GM23338 (cell line): ENCODE data around the gene CYP2C19. TPM values are rescaled to one million over a fixed set of nuclear protein-coding genes. Genes with fewer than 3 reads are reported as not detected.

Source experiments
- ATAC-seq: fragments of 200-7000 bp; cut with Tn5 transposase; 3 replicates; pipeline ENCODE4 v1.9.1; 2020
- DNase-seq: peaks from one replicate; pipeline ENCODE4 v3.0.0-alpha.2; 2015; ENCODE audit warnings: low spot score
- H2AFZ ChIP-seq: fragments of 200-600 bp; sonication (generic); 2 replicates; pipeline ENCODE4 v1.8.0; 2016; ENCODE audit warnings: antibody characterized with exemption, mild to moderate bottlenecking, moderate library complexity
- H3F3A ChIP-seq: fragments of 200-600 bp; sonication (generic); replicated peaks from 2 replicates; pipeline ENCODE4 v1.8.0; 2017; ENCODE audit warnings: antibody characterized with exemption, mixed run types, low read depth
- H3K27ac ChIP-seq: fragments of 200-600 bp; sonication (generic); 2 replicates; pipeline ENCODE4 v1.6.1; 2016; ENCODE audit warnings: low read depth
- H3K27me3 ChIP-seq: fragments of 200-600 bp; sonication (generic); 2 replicates; pipeline ENCODE4 v1.8.0; 2016; ENCODE audit warnings: mild to moderate bottlenecking, mixed run types, moderate library complexity; ENCODE audit not compliant: insufficient read depth
- H3K36me3 ChIP-seq: fragments of 200-600 bp; sonication (generic); 2 replicates; pipeline ENCODE4 v1.8.0; 2016; ENCODE audit warnings: mild to moderate bottlenecking; ENCODE audit not compliant: insufficient read depth
- H3K4me1 ChIP-seq: fragments of 200-600 bp; sonication (generic); 2 replicates; pipeline ENCODE4 v1.8.0; 2016; ENCODE audit warnings: mild to moderate bottlenecking, moderate library complexity; ENCODE audit not compliant: insufficient read depth
- H3K4me2 ChIP-seq: fragments of 200-600 bp; sonication (generic); 2 replicates; pipeline ENCODE4 v1.7.1; 2017; ENCODE audit warnings: mixed run types
- H3K4me3 ChIP-seq: fragments of 200-600 bp; sonication (generic); 2 replicates; pipeline ENCODE4 v1.6.1; 2016; ENCODE audit warnings: mixed run types
- H3K79me2 ChIP-seq: fragments of 200-600 bp; sonication (generic); replicated peaks from 2 replicates; pipeline ENCODE4 v1.8.0; 2017; ENCODE audit warnings: mild to moderate bottlenecking; ENCODE audit not compliant: insufficient read depth
- H3K9me2 ChIP-seq: fragments of 200-600 bp; sonication (generic); 2 replicates; pipeline ENCODE4 v1.8.0; 2017; ENCODE audit not compliant: insufficient read depth
- H4K20me1 ChIP-seq: fragments of 200-600 bp; sonication (generic); replicated peaks from 2 replicates; pipeline ENCODE4 v1.8.0; 2017; ENCODE audit warnings: mild to moderate bottlenecking; ENCODE audit not compliant: insufficient read depth
- H3K27ac Mint-ChIP-seq: 2 replicates; pipeline ENCODE4 v1.8.0; 2020; ENCODE audit warnings: inconsistent platforms, mild to moderate bottlenecking, moderate library complexity, mixed read lengths
- H3K27me3 Mint-ChIP-seq: 3 replicates; pipeline ENCODE4 v1.8.0; 2022; ENCODE audit warnings: low read depth, mild to moderate bottlenecking, moderate library complexity, mixed read lengths, inconsistent platforms; ENCODE audit not compliant: insufficient read depth, poor library complexity
- H3K36me3 Mint-ChIP-seq: 3 replicates; pipeline ENCODE4 v1.8.0; 2021; ENCODE audit warnings: low read depth, mild to moderate bottlenecking, inconsistent platforms, moderate library complexity, mixed read lengths
- H3K4me1 Mint-ChIP-seq: 3 replicates; pipeline ENCODE4 v1.8.0; 2020; ENCODE audit warnings: mild to moderate bottlenecking, inconsistent platforms, mixed read lengths
- H3K4me3 Mint-ChIP-seq: 3 replicates; pipeline ENCODE4 v1.8.0; 2021; ENCODE audit warnings: moderate library complexity, mild to moderate bottlenecking, inconsistent platforms, mixed read lengths
- H3K9me3 Mint-ChIP-seq: 3 replicates; pipeline ENCODE4 v1.8.0; 2020; ENCODE audit warnings: moderate library complexity, mild to moderate bottlenecking, inconsistent platforms, mixed read lengths
- CREB1 ChIP-seq: fragments of 250-450 bp; sonication (Bioruptor Pico); IDR thresholded peaks from 2 replicates; pipeline ENCODE4 v1.5.0; 2020; ENCODE audit warnings: low read depth, mild to moderate bottlenecking, moderate library complexity
- EZH2 ChIP-seq: fragments of 200-600 bp; sonication (generic); IDR thresholded peaks from one replicate; pipeline ENCODE4 v1.8.0; 2017; ENCODE audit warnings: antibody characterized with exemption, mild to moderate bottlenecking, low read depth; ENCODE audit not compliant: unreplicated experiment
- EZH2phosphoT487 ChIP-seq: fragments of 200-600 bp; sonication (generic); IDR thresholded peaks from one replicate; pipeline ENCODE4 v1.8.1; 2018; ENCODE audit warnings: antibody characterized with exemption; ENCODE audit not compliant: unreplicated experiment
- JUNB ChIP-seq: IDR thresholded peaks from one replicate; pipeline ENCODE4 v1.6.1; 2016; ENCODE audit warnings: antibody characterized with exemption; ENCODE audit not compliant: unreplicated experiment
- NANOG ChIP-seq: IDR thresholded peaks from 2 replicates; pipeline ENCODE4 v1.6.1; 2016; ENCODE audit warnings: antibody characterized with exemption, borderline replicate concordance
- POLR2AphosphoS5 ChIP-seq: IDR thresholded peaks from 2 replicates; pipeline ENCODE4 v1.6.1; 2016; ENCODE audit warnings: antibody characterized with exemption, low read depth
- STAT1 ChIP-seq: IDR thresholded peaks from one replicate; pipeline ENCODE4 v1.6.1; 2016; ENCODE audit warnings: antibody characterized with exemption; ENCODE audit not compliant: unreplicated experiment
- ZNF331 ChIP-seq: fragments of 250-450 bp; sonication (Bioruptor Pico); IDR thresholded peaks from 2 replicates; pipeline ENCODE4 v1.5.0; 2020; ENCODE audit warnings: low read depth, mild to moderate bottlenecking, moderate library complexity
- polyA plus RNA-seq: library from polyadenylated mRNA; unstranded; fragments of >200 nt; fragmentation: Nextera tagmentation; extraction: Ambion mirVana; gene quantifications from 2 replicates; pipeline ENCODE4 v1.2.1, GENCODE V29; 2016
- total RNA-seq: library from RNA; depleted of rRNA; stranded (reverse); fragments of >200 nt; shearing (Covaris generic); gene quantifications from 2 replicates; pipeline ENCODE4 v1.2.3, GENCODE V29; 2014
- TF ChIP-seq, protein P1 (sequence below): IDR thresholded peaks from one replicate; pipeline ENCODE4 v1.6.1; 2018; ENCODE audit warnings: antibody characterized with exemption; ENCODE audit not compliant: unreplicated experiment
- TF ChIP-seq, protein P2 (sequence below): fragments of 250-450 bp; sonication (Bioruptor Pico); IDR thresholded peaks from 2 replicates; pipeline ENCODE4 v1.5.0; 2020; ENCODE audit warnings: mild to moderate bottlenecking, moderate library complexity
- TF ChIP-seq, protein P3 (sequence below), 2 experiments: fragments of 200-600 bp in 1 of 2; sonication (generic) in 1 of 2; conservative IDR thresholded peaks; 2 replicates each; pipeline versions ENCODE4 v1.5.1 to v1.6.1; 2016 to 2017; ENCODE audit warnings: antibody characterized with exemption in 2 of 2, low read depth in 2 of 2, mild to moderate bottlenecking in 2 of 2, moderate library complexity in 1 of 2

CYP2C19 gene
- total and polyA plus RNA-seq, 2 experiments from 2014 or later: 0.21 TPM; not detected in 1

DNA sequence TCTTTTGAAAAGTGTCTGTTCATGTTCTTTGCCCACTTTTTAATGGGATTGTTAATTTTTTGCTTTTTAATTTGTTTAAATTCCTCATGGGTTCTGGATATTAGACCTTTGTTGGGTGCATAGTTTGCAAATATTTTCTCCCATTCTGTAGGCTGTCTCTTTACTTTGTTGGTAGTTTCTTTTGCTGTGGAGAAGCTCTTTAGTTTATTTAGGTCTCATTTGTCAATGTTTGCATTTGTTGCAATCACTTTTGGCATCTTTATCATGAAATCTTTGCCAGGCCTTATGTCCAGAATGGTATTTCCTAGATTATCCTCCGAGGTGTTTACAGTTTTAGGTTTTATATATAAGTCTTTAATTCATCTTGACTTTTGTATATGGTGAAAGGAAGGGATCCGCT is 23.9 kb upstream of the CYP2C19 start:
- no peak overlapping the region for H3K27ac Mint-ChIP-seq
- DNase-seq (no peak), ATAC-seq (no peak)
- no peak overlapping the region for H3K4me3 ChIP-seq
- TF ChIP-seq CREB1 (CRISPR knock-in tag) (no peak), STAT1 (no peak), EZH2phosphoT487 (no peak), NANOG (no peak)
- H3K4me1 ChIP-seq: no peaks in the 10 kb centered on the region
- H3K4me2 ChIP-seq: no peak overlapping the region
- no peaks in the 10 kb centered on the region for H3K27me3 Mint-ChIP-seq
- peaks cover 31% of the 10 kb centered on the region for H3K9me3 Mint-ChIP-seq
- no peak overlapping the region for H3K27ac ChIP-seq
- no peaks in the 10 kb centered on the region for H3K4me1 Mint-ChIP-seq
- H3K36me3 Mint-ChIP-seq: peaks cover 9% of the 10 kb centered on the region; the same call in 2 of the 3 replicates
- no peaks in the 10 kb centered on the region for H4K20me1 ChIP-seq
- no peaks in the 10 kb centered on the region for H3K36me3 ChIP-seq
- no peak overlapping the region for H2AFZ ChIP-seq
- H3K79me2 ChIP-seq: no peaks in the 10 kb centered on the region
- H3K27me3 ChIP-seq: no peaks in the 10 kb centered on the region
- H3K4me3 Mint-ChIP-seq: no peak overlapping the region
- no peaks in the 10 kb centered on the region for H3F3A ChIP-seq
- no peaks in the 10 kb centered on the region; the same call in none of the 2 replicates for H3K9me2 ChIP-seq

DNA sequence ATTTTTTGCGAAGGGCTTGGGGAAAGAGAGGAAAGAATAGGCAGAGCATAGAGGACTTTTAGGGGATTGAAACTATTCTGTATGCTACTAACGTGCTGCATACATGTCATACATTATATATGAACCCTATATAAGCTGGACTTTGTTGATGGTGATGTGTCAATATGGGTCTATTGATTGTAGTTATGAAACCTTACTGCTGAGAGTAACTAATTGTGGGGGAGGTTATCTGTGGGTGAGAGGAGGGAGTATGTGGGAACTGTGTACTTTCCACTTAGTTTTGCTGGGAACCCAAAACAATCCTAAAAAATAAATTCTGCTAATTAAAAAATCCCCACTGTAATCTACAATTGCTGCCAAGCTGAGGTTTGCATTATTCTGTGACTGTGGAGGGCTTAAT is 15.3 kb upstream of the CYP2C19 start:
- ATAC-seq (no peak), DNase-seq (no peak)
- H3K79me2 ChIP-seq: no peaks in the 10 kb centered on the region
- H2AFZ ChIP-seq: no peak overlapping the region
- no peak overlapping the region for H3K4me3 Mint-ChIP-seq
- peaks cover 28% of the 10 kb centered on the region; the same call in 2 of the 3 replicates for H3K36me3 Mint-ChIP-seq
- H3F3A ChIP-seq: no peaks in the 10 kb centered on the region
- H3K27me3 ChIP-seq: no peaks in the 10 kb centered on the region
- no peak overlapping the region for H3K27ac Mint-ChIP-seq
- no peak overlapping the region for H3K27ac ChIP-seq
- no peaks in the 10 kb centered on the region for H3K27me3 Mint-ChIP-seq
- TF ChIP-seq CREB1 (CRISPR knock-in tag): no peak
- TF ChIP-seq NANOG: no peak
- TF ChIP-seq STAT1: no peak
- TF ChIP-seq, protein P1, sequence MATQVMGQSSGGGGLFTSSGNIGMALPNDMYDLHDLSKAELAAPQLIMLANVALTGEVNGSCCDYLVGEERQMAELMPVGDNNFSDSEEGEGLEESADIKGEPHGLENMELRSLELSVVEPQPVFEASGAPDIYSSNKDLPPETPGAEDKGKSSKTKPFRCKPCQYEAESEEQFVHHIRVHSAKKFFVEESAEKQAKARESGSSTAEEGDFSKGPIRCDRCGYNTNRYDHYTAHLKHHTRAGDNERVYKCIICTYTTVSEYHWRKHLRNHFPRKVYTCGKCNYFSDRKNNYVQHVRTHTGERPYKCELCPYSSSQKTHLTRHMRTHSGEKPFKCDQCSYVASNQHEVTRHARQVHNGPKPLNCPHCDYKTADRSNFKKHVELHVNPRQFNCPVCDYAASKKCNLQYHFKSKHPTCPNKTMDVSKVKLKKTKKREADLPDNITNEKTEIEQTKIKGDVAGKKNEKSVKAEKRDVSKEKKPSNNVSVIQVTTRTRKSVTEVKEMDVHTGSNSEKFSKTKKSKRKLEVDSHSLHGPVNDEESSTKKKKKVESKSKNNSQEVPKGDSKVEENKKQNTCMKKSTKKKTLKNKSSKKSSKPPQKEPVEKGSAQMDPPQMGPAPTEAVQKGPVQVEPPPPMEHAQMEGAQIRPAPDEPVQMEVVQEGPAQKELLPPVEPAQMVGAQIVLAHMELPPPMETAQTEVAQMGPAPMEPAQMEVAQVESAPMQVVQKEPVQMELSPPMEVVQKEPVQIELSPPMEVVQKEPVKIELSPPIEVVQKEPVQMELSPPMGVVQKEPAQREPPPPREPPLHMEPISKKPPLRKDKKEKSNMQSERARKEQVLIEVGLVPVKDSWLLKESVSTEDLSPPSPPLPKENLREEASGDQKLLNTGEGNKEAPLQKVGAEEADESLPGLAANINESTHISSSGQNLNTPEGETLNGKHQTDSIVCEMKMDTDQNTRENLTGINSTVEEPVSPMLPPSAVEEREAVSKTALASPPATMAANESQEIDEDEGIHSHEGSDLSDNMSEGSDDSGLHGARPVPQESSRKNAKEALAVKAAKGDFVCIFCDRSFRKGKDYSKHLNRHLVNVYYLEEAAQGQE: no peak
- TF ChIP-seq, protein P2, sequence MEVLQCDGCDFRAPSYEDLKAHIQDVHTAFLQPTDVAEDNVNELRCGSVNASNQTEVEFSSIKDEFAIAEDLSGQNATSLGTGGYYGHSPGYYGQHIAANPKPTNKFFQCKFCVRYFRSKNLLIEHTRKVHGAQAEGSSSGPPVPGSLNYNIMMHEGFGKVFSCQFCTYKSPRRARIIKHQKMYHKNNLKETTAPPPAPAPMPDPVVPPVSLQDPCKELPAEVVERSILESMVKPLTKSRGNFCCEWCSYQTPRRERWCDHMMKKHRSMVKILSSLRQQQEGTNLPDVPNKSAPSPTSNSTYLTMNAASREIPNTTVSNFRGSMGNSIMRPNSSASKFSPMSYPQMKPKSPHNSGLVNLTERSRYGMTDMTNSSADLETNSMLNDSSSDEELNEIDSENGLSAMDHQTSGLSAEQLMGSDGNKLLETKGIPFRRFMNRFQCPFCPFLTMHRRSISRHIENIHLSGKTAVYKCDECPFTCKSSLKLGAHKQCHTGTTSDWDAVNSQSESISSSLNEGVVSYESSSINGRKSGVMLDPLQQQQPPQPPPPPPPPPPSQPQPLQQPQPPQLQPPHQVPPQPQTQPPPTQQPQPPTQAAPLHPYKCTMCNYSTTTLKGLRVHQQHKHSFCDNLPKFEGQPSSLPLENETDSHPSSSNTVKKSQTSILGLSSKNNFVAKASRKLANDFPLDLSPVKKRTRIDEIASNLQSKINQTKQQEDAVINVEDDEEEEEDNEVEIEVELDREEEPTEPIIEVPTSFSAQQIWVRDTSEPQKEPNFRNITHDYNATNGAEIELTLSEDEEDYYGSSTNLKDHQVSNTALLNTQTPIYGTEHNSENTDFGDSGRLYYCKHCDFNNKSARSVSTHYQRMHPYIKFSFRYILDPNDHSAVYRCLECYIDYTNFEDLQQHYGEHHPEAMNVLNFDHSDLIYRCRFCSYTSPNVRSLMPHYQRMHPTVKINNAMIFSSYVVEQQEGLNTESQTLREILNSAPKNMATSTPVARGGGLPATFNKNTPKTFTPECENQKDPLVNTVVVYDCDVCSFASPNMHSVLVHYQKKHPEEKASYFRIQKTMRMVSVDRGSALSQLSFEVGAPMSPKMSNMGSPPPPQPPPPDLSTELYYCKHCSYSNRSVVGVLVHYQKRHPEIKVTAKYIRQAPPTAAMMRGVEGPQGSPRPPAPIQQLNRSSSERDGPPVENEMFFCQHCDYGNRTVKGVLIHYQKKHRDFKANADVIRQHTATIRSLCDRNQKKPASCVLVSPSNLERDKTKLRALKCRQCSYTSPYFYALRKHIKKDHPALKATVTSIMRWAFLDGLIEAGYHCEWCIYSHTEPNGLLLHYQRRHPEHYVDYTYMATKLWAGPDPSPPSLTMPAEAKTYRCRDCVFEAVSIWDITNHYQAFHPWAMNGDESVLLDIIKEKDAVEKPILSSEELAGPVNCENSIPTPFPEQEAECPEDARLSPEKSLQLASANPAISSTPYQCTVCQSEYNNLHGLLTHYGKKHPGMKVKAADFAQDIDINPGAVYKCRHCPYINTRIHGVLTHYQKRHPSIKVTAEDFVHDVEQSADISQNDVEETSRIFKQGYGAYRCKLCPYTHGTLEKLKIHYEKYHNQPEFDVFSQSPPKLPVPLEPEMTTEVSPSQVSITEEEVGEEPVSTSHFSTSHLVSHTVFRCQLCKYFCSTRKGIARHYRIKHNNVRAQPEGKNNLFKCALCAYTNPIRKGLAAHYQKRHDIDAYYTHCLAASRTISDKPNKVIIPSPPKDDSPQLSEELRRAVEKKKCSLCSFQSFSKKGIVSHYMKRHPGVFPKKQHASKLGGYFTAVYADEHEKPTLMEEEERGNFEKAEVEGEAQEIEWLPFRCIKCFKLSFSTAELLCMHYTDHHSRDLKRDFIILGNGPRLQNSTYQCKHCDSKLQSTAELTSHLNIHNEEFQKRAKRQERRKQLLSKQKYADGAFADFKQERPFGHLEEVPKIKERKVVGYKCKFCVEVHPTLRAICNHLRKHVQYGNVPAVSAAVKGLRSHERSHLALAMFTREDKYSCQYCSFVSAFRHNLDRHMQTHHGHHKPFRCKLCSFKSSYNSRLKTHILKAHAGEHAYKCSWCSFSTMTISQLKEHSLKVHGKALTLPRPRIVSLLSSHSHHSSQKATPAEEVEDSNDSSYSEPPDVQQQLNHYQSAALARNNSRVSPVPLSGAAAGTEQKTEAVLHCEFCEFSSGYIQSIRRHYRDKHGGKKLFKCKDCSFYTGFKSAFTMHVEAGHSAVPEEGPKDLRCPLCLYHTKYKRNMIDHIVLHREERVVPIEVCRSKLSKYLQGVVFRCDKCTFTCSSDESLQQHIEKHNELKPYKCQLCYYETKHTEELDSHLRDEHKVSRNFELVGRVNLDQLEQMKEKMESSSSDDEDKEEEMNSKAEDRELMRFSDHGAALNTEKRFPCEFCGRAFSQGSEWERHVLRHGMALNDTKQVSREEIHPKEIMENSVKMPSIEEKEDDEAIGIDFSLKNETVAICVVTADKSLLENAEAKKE: no peak
- no peak for TF ChIP-seq EZH2
- TF ChIP-seq, protein P3, sequence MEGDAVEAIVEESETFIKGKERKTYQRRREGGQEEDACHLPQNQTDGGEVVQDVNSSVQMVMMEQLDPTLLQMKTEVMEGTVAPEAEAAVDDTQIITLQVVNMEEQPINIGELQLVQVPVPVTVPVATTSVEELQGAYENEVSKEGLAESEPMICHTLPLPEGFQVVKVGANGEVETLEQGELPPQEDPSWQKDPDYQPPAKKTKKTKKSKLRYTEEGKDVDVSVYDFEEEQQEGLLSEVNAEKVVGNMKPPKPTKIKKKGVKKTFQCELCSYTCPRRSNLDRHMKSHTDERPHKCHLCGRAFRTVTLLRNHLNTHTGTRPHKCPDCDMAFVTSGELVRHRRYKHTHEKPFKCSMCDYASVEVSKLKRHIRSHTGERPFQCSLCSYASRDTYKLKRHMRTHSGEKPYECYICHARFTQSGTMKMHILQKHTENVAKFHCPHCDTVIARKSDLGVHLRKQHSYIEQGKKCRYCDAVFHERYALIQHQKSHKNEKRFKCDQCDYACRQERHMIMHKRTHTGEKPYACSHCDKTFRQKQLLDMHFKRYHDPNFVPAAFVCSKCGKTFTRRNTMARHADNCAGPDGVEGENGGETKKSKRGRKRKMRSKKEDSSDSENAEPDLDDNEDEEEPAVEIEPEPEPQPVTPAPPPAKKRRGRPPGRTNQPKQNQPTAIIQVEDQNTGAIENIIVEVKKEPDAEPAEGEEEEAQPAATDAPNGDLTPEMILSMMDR (conservative IDR thresholded peaks at IDR 0.05; ENCODE audit: low read depth in 2 of 2): no peak
- no peak for TF ChIP-seq JUNB
- no peak for TF ChIP-seq POLR2AphosphoS5
- TF ChIP-seq EZH2phosphoT487: no peak
- TF ChIP-seq ZNF331 (CRISPR knock-in tag): no peak
- H4K20me1 ChIP-seq: no peaks in the 10 kb centered on the region
- no peaks in the 10 kb centered on the region for H3K36me3 ChIP-seq
- H3K9me3 Mint-ChIP-seq: peaks cover 42% of the 10 kb centered on the region
- no peaks in the 10 kb centered on the region for H3K4me1 ChIP-seq
- H3K4me2 ChIP-seq: no peak overlapping the region
- no peaks in the 10 kb centered on the region for H3K9me2 ChIP-seq
- no peaks in the 10 kb centered on the region for H3K4me1 Mint-ChIP-seq
- no peak overlapping the region for H3K4me3 ChIP-seq
